Endothelial cell of umbilical vein (primary cell): ENCODE data around the gene DNAJB11. TPM values are rescaled to one million over a fixed set of nuclear protein-coding genes. Genes with fewer than 3 reads are reported as not detected.

ENCODE experiments used
- BruUV-seq: library from RNA; stranded (reverse); fragments of 400-500 nt; replicated peaks from 2 replicates; lab custom pipeline; 2021; lab: Mats Ljungman, UMichigan
- CTCF ChIA-PET: fragments of 300-600, 350-600 bp; sonication (Branson Sonifier 250); formaldehyde crosslinking; loops from one replicate; lab custom pipeline; 2021; ENCODE audit warnings: antibody characterized with exemption, inconsistent platforms; lab: Charles Lee
- POLR2A ChIA-PET: fragments of 300-600, 350-600 bp; sonication (Branson Sonifier 250); formaldehyde crosslinking; loops from one replicate; lab custom pipeline; 2021; ENCODE audit warnings: antibody characterized with exemption, inconsistent platforms; lab: Charles Lee
- DNase-seq: peaks from one replicate; pipeline ENCODE4 v3.0.0-alpha.2; 2011; ENCODE audit warnings: low read depth, low spot score
- FAIRE-seq: peaks from 2 replicates; lab custom pipeline; 2011; peaks lifted over from hg19 to GRCh38; lab: Jason Lieb, UNC
- H2AFZ ChIP-seq: 2 replicates; pipeline ENCODE4 v1.6.0; 2012; ENCODE audit warnings: low read depth, low read length, control low read depth, inconsistent platforms
- H3K27ac ChIP-seq: 2 replicates; pipeline ENCODE4 v1.5.1; 2011; ENCODE audit warnings: low read depth, mild to moderate bottlenecking, control low read depth, low read length, moderate library complexity; ENCODE audit not compliant: insufficient read depth
- H3K27me3 ChIP-seq, 2 experiments: 2 replicates each; pipeline versions ENCODE4 v1.6.0 to v1.6.1; 2011; ENCODE audit warnings: low read length in 2 of 2, mixed read lengths in 1 of 2; ENCODE audit not compliant: control insufficient read depth in 2 of 2, insufficient read depth in 2 of 2
- H3K36me3 ChIP-seq, 2 experiments: 2 replicates in 1 of 2; 3 replicates in 1 of 2; pipeline ENCODE4 v1.5.1; 2011; ENCODE audit warnings: low read length in 2 of 2, mild to moderate bottlenecking in 1 of 2, moderate library complexity in 1 of 2; ENCODE audit not compliant: control insufficient read depth in 2 of 2, insufficient read depth in 2 of 2; ENCODE audit errors: extremely low read depth in 1 of 2
- H3K4me1 ChIP-seq: 3 replicates; pipeline ENCODE4 v1.5.1; 2011; ENCODE audit warnings: mild to moderate bottlenecking, low read length; ENCODE audit not compliant: control insufficient read depth, insufficient read depth; ENCODE audit errors: extremely low read depth
- H3K4me2 ChIP-seq: 2 replicates; pipeline ENCODE4 v1.6.1; 2011; ENCODE audit warnings: low read length, control low read depth, mixed read lengths; ENCODE audit not compliant: insufficient read depth
- H3K4me3 ChIP-seq, 3 experiments: fragments of 200-600 bp in 1 of 3; sonication (generic), shearing (Covaris generic) in 1 of 3; replicated peaks in 1 of 3; 2 replicates each; pipeline ENCODE4 v1.5.1; 2011 to 2016; ENCODE audit warnings: control low read depth in 3 of 3, low read length in 3 of 3, mild to moderate bottlenecking in 2 of 3, inconsistent platforms in 1 of 3, low read depth in 1 of 3, moderate library complexity in 1 of 3; ENCODE audit not compliant: insufficient read depth in 1 of 3
- H3K79me2 ChIP-seq: 2 replicates; pipeline ENCODE4 v1.6.0; 2012; ENCODE audit warnings: low read length, inconsistent platforms; ENCODE audit not compliant: control insufficient read depth, insufficient read depth
- H3K9ac ChIP-seq: replicated peaks from 2 replicates; pipeline ENCODE3; 2011; ENCODE audit warnings: low read length, control low read depth; ENCODE audit not compliant: insufficient read depth; ENCODE audit errors: extremely low read depth
- H3K9me1 ChIP-seq: replicated peaks from 3 replicates; pipeline ENCODE4 v1.6.0; 2011; ENCODE audit warnings: mild to moderate bottlenecking, low read length; ENCODE audit not compliant: control insufficient read depth, insufficient read depth; ENCODE audit errors: extremely low read depth
- H3K9me3 ChIP-seq: replicated peaks from 2 replicates; pipeline ENCODE4 v1.5.1; 2012; ENCODE audit warnings: low read length, inconsistent platforms; ENCODE audit not compliant: control insufficient read depth, insufficient read depth
- H4K20me1 ChIP-seq: replicated peaks from 2 replicates; pipeline ENCODE3; 2011; ENCODE audit warnings: mild to moderate bottlenecking, low read length; ENCODE audit not compliant: control insufficient read depth, insufficient read depth; ENCODE audit errors: extremely low read depth
- CTCF ChIP-seq, 2 donors: IDR thresholded peaks; 1 replicate in 1 of 2; 2 replicates in 1 of 2; pipeline ENCODE4 v1.5.1; 2011; ENCODE audit warnings: low read length in 2 of 2, mild to moderate bottlenecking in 2 of 2, moderate library complexity in 2 of 2, control low read depth in 1 of 2, inconsistent platforms in 1 of 2, low read depth in 1 of 2; ENCODE audit not compliant: insufficient read depth in 1 of 2; ENCODE audit errors: extremely low read depth in 1 of 2
- FOS ChIP-seq: IDR thresholded peaks from 2 replicates; pipeline ENCODE4 v1.6.1; 2011; ENCODE audit warnings: mild to moderate bottlenecking, low read length, moderate library complexity, borderline replicate concordance; ENCODE audit not compliant: insufficient read depth
- GATA2 ChIP-seq: IDR thresholded peaks from 2 replicates; pipeline ENCODE4 v1.7.0; 2011; ENCODE audit warnings: low read depth, mild to moderate bottlenecking, moderate library complexity, mixed read lengths, low read length; ENCODE audit not compliant: insufficient read length, insufficient read depth
- JUN ChIP-seq: IDR thresholded peaks from 2 replicates; pipeline ENCODE4 v1.6.1; 2011; ENCODE audit warnings: borderline replicate concordance, low read depth; ENCODE audit not compliant: insufficient read length, insufficient read depth
- MAX ChIP-seq: IDR thresholded peaks from 2 replicates; pipeline ENCODE4 v1.6.1; 2011; ENCODE audit not compliant: insufficient read depth, insufficient read length
- MYC ChIP-seq: IDR thresholded peaks from one replicate; pipeline ENCODE4 v1.6.1; 2011; ENCODE audit warnings: mild to moderate bottlenecking, low read depth, low read length
- POLR2AphosphoS5 ChIP-seq: IDR thresholded peaks from 2 replicates; pipeline ENCODE4 v1.6.1; 2012; ENCODE audit warnings: low read depth, mild to moderate bottlenecking, control low read depth, low read length, moderate library complexity; ENCODE audit not compliant: insufficient read depth
- dilution Hi-C: fragments of 300-500 bp; cut with MboI; formaldehyde crosslinking; loops from one replicate; pipeline ENCODE4 v1.15.0; 2019; ENCODE audit warnings: low sequenced_read_pairs; ENCODE audit not compliant: extremely low pct_ligation_motif_present
- intact Hi-C: fragments of 100-400 bp; cut with micrococcal nuclease; formaldehyde crosslinking; loops from one replicate; pipeline ENCODE4 v1.10.0; 2022
- polyA plus RNA-seq, 4 experiments: library from polyadenylated mRNA; depleted of rRNA in 3 of 4; stranded (reverse) in 3 of 4; unstranded in 1 of 4; fragments of >200 nt; gene quantifications; 2 replicates each; pipeline versions ENCODE4 v1.2.1 to v1.2.3, GENCODE V29; 2011 to 2012; ENCODE audit warnings: missing spikeins in 1 of 4
- total RNA-seq: library from RNA; stranded (reverse); gene quantifications from 2 replicates; pipeline ENCODE4 v1.2.3, GENCODE V29; 2021

DNAJB11 gene
- total and polyA plus RNA-seq, 2 donors (not counting 3 experiments of a cell fraction or from before 2014, with no cell fraction given) = 39.5 to 87.6 TPM

GRCh38 chr3:186598108-186598784 lies 27.7 kb downstream of the DNAJB11 start:
- H2AFZ ChIP-seq = no peak overlapping the region
- CTCF ChIA-PET = interaction anchor here (2.0 kb wide), 1 partner anchor 11 kb away, joined by 11 read pairs; no protein-coding TSS in a partner anchor
- no peaks in the 10 kb centered on the region for H3K79me2 ChIP-seq
- H3K27ac ChIP-seq = no peak overlapping the region
- dilution Hi-C loops = no loop called here
- DNase-seq (no peak), FAIRE-seq (no peak)
- peaks cover 0 to 4% of the 10 kb centered on the region in 2 experiments for H3K27me3 ChIP-seq
- no peaks in the 10 kb centered on the region for H3K9me3 ChIP-seq
- no peaks in the 10 kb centered on the region for H3K4me1 ChIP-seq
- no peaks in the 10 kb centered on the region for H4K20me1 ChIP-seq
- POLR2A ChIA-PET = no interaction called here
- no peak overlapping the region for H3K9ac ChIP-seq
- intact Hi-C loops = no loop called here
- TF ChIP-seq GATA2 (no peak), MYC (no peak), MAX (no peak), CTCF (IDR thresholded peaks at IDR 0.05; ENCODE audit: extremely low read depth in 1 of 2, insufficient read depth in 1 of 2, low read depth in 1 of 2, low read length in 2 of 2) (no peak)
- H3K36me3 ChIP-seq = no peaks in the 10 kb centered on the region
- H3K4me2 ChIP-seq = no peak overlapping the region
- H3K4me3 ChIP-seq = no peak overlapping the region
- no peaks in the 10 kb centered on the region for H3K9me1 ChIP-seq
- BruUV-seq = no TSS peak

GRCh38 chr3:186598794-186599141 lies 28.2 kb downstream of the DNAJB11 start:
- DNase-seq (no peak), FAIRE-seq (no peak)
- H3K4me1 ChIP-seq = no peaks in the 10 kb centered on the region
- H3K9me1 ChIP-seq = no peaks in the 10 kb centered on the region
- TF ChIP-seq POLR2AphosphoS5 (no peak), FOS (no peak), CTCF (IDR thresholded peaks at IDR 0.05; ENCODE audit: extremely low read depth in 1 of 2, insufficient read depth in 1 of 2, low read depth in 1 of 2, low read length in 2 of 2) (no peak), JUN (no peak), MAX (no peak)
- POLR2A ChIA-PET = no interaction called here
- dilution Hi-C loops (no loop called here), intact Hi-C loops (no loop called here)
- no TSS peak for BruUV-seq
- H4K20me1 ChIP-seq = no peaks in the 10 kb centered on the region
- H2AFZ ChIP-seq = no peak overlapping the region
- H3K4me3 ChIP-seq = no peak overlapping the region
- no peaks in the 10 kb centered on the region for H3K9me3 ChIP-seq
- no peaks in the 10 kb centered on the region for H3K79me2 ChIP-seq
- CTCF ChIA-PET = no interaction called here
- peaks cover 0 to 4% of the 10 kb centered on the region in 2 experiments for H3K27me3 ChIP-seq
- no peaks in the 10 kb centered on the region for H3K36me3 ChIP-seq
- H3K4me2 ChIP-seq = no peak overlapping the region
- no peak overlapping the region for H3K9ac ChIP-seq
- no peak overlapping the region for H3K27ac ChIP-seq
